ENCODE results near the gene SCN8A.
"Not testable (repeated sequence)": the region's sequence is repeated elsewhere in the genome, so short reads cannot be mapped to it uniquely, and the experiment has no call there.

The SCN8A gene

GRCh38 chr12:51774933-51775332 is 183.9 kb downstream of the SCN8A start:
- no peak for DNase-seq

- DNase-seq, result no peak
Observed at GRCh38 chr12:51777457-51777856, 186.4 kb downstream of the SCN8A start.

GRCh38 chr12:51777973-51778372 is 186.9 kb downstream of the SCN8A start:
- no peak for DNase-seq

- DNase-seq, result no peak
Observed at GRCh38 chr12:51779876-51780275, 188.8 kb downstream of the SCN8A start.

- no peak for DNase-seq
Observed at GRCh38 chr12:51784688-51785087, 193.7 kb downstream of the SCN8A start.

- DNase-seq, result no peak
Observed at GRCh38 chr12:51785906-51786305, 194.9 kb downstream of the SCN8A start.

GRCh38 chr12:51788876-51789275 is 197.8 kb downstream of the SCN8A start:
- DNase-seq, result no peak

- no peak for DNase-seq
Observed at GRCh38 chr12:51792417-51792816, 201.4 kb downstream of the SCN8A start.

GRCh38 chr12:51793201-51793600 is 202.2 kb downstream of the SCN8A start:
- no peak for DNase-seq

- DNase-seq, result no peak
Observed at GRCh38 chr12:51797301-51797700, 206.3 kb downstream of the SCN8A start.

- DNase-seq, result not testable (repeated sequence)
Observed at GRCh38 chr12:51798051-51798450, 207.0 kb downstream of the SCN8A start.

- DNase-seq, result no peak
Observed at GRCh38 chr12:51798501-51798900, 207.5 kb downstream of the SCN8A start.

- no peak for DNase-seq
Observed at GRCh38 chr12:51801027-51801426, 210.0 kb downstream of the SCN8A start.

GRCh38 chr12:51806896-51807295 is 215.9 kb downstream of the SCN8A start:
- DNase-seq, result no peak

GRCh38 chr12:51809193-51809592 is 218.2 kb downstream of the SCN8A start:
- no peak for DNase-seq

- DNase-seq, result no peak
Observed at GRCh38 chr12:51811203-51812202, 220.5 kb downstream of the SCN8A start.

- no peak for DNase-seq
Observed at GRCh38 chr12:51812871-51813270, 221.8 kb downstream of the SCN8A start.

GRCh38 chr12:51813931-51814310 is 222.9 kb downstream of the SCN8A start:
- DNase-seq, result no peak

GRCh38 chr12:51814311-51815088 is 223.5 kb downstream of the SCN8A start:
- DNase-seq, result no peak

- DNase-seq, result no peak
Observed at GRCh38 chr12:51815571-51815970, 224.5 kb downstream of the SCN8A start.

GRCh38 chr12:51817027-51817953 is 226.3 kb downstream of the SCN8A start:
- no peak for DNase-seq

- no peak for DNase-seq
Observed at GRCh38 chr12:51818086-51818485, 227.1 kb downstream of the SCN8A start.
